DND-41 (cell line): ENCODE data around the gene NF2.

Experiments used
- EZH2 ChIP-seq: IDR thresholded peaks from 3 replicates; pipeline ENCODE4 v1.6.1; 2012; ENCODE audit warnings: borderline replicate concordance, low read depth, mild to moderate bottlenecking, moderate library complexity, low read length, inconsistent platforms; ENCODE audit not compliant: severe bottlenecking
- TF ChIP-seq, protein P1 (sequence below): IDR thresholded peaks from 2 replicates; pipeline ENCODE4 v1.5.1; 2012; ENCODE audit warnings: borderline replicate concordance, low read length, moderate library complexity, mild to moderate bottlenecking; ENCODE audit not compliant: poor library complexity, severe bottlenecking; ENCODE audit errors: extremely low read depth

DNA sequence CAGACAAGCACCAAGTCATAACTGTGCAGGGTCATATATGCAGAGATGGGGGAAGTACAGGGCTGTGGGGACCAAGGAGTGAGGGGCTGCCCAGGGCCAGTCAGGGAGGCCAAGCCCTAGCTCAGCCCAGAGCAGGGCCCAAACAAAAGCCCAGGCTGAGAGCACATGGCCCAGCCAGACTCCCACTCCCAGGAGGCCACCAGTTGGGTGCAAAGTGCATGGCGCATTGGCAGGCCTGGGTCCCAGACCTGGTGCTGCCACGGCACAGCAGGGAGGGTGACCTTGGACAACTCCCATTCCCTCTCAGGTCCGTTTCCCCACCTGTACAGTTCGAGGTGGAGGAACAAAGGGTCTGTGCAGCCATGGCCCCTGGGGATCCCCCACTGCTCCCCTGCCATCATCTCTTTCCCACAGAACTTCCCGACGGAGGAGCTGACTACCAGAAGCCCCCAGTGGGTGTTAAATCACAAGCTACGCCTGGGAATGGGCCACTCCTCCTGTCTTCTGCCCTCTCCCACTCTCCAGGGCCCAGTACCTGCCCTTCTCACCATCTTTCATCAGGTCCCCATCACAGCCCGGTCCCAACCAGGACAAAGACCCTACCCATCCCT is 23.1 kb upstream of the NF2 start:
- TF ChIP-seq, protein P1, sequence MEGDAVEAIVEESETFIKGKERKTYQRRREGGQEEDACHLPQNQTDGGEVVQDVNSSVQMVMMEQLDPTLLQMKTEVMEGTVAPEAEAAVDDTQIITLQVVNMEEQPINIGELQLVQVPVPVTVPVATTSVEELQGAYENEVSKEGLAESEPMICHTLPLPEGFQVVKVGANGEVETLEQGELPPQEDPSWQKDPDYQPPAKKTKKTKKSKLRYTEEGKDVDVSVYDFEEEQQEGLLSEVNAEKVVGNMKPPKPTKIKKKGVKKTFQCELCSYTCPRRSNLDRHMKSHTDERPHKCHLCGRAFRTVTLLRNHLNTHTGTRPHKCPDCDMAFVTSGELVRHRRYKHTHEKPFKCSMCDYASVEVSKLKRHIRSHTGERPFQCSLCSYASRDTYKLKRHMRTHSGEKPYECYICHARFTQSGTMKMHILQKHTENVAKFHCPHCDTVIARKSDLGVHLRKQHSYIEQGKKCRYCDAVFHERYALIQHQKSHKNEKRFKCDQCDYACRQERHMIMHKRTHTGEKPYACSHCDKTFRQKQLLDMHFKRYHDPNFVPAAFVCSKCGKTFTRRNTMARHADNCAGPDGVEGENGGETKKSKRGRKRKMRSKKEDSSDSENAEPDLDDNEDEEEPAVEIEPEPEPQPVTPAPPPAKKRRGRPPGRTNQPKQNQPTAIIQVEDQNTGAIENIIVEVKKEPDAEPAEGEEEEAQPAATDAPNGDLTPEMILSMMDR = no peak
- no peak for TF ChIP-seq EZH2
